Measurements from ENCODE around the gene DHTKD1. TPM values are rescaled to one million over a fixed set of nuclear protein-coding genes. Genes with fewer than 3 reads are reported as not detected.

Gene DHTKD1
- total and polyA plus RNA-seq, 4 donors, result 26.2 to 119 (median 43.0) TPM

Small RNAs within 50 kb of the gene (small RNA-seq; reads per million reads assigned to genes)
- gene MIR548AK (not detected), gene RNU6-88P (not detected)

Other genes starting within 250 kb of the DHTKD1 start
- 10 to 100 TPM in 1 of 2 donors, 1 to 10 TPM in 1; 6.5 to 10.9 TPM for gene PROSER2, start 245.6 kb upstream of the DHTKD1 start, total RNA-seq
- gene PROSER2, start 245.6 kb upstream of the DHTKD1 start, polyA plus RNA-seq, result 10 to 100 TPM in 1 of 2 donors, 1 to 10 TPM in 1; 9.0 to 24.9 TPM
- 10 to 100 TPM; 16.4 to 19.6 TPM for gene UPF2, start 26.1 kb upstream of the DHTKD1 start, total RNA-seq
- 10 to 100 TPM in 1 of 2 donors, 1 to 10 TPM in 1; 6.6 to 16.3 TPM for gene UPF2, start 26.1 kb upstream of the DHTKD1 start, polyA plus RNA-seq
- 1 to 10 TPM; 3.8 to 8.8 TPM for gene SEC61A2, start 60.7 kb downstream of the DHTKD1 start, total RNA-seq
- gene SEC61A2, start 60.7 kb downstream of the DHTKD1 start, polyA plus RNA-seq, result 1 to 10 TPM; 4.2 to 8.1 TPM
- 10 to 100 TPM; 21.9 to 44.3 TPM for gene NUDT5, start 126.9 kb downstream of the DHTKD1 start, total RNA-seq
- 100 to 1,000 TPM in 1 of 2 donors, 10 to 100 TPM in 1; 54.3 to 115 TPM for gene NUDT5, start 126.9 kb downstream of the DHTKD1 start, polyA plus RNA-seq
- 10 to 100 TPM; 43.3 to 58.5 TPM for gene CDC123, start 127.2 kb downstream of the DHTKD1 start, total RNA-seq
- 10 to 100 TPM; 32.7 to 38.0 TPM for gene CDC123, start 127.2 kb downstream of the DHTKD1 start, polyA plus RNA-seq

Measured in liver (tissue), 5 donors.